ENCODE results near the gene ZNF26.

ZNF26 gene

GRCh38 chr12:133061954-133062353 lies 75.8 kb downstream of the ZNF26 start:
- no peak for DNase-seq (ENCODE audit: low spot score)

- DNase-seq (ENCODE audit: low spot score), result no peak
Measured at GRCh38 chr12:133063556-133063955, 77.4 kb downstream of the ZNF26 start.

- DNase-seq (ENCODE audit: low spot score), result no peak
Measured at GRCh38 chr12:133073836-133074235, 87.7 kb downstream of the ZNF26 start.

All from hematopoietic multipotent progenitor cell treated with erythropoietin and hydrocortisone succinate and interleukin-3 and kit ligand, for 17 days (in vitro differentiated cells).